ENCODE measurements around the gene MOB3B.
A peak's percentile ranks its signal among the peaks of the same experiment; 100 is the strongest.
"Not testable (repeated sequence)": the region's sequence is repeated elsewhere in the genome, so short reads cannot be mapped to it uniquely, and the experiment has no call there.

MOB3B gene

DNA sequence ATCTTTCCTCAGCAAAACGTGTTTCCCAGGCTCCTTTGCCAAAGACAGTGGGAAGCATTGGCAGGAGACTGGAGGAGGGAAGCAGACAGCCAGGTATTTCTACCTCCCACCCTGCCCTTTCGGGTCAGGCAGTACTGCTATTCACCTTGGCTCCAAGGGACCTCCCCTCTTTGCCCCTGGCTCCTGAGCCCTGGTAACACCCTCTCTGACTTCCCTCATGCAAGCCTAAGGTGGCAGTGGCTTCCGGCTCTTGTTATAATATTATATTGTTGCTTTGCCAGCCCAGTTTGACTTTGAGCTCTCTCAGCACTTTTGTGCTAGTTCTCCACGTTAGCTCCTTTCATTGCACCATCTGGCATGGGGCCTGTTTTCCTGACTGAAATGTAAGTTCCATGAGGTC is 87.2 kb downstream of the MOB3B start:
- DNase-seq: no peak

DNA sequence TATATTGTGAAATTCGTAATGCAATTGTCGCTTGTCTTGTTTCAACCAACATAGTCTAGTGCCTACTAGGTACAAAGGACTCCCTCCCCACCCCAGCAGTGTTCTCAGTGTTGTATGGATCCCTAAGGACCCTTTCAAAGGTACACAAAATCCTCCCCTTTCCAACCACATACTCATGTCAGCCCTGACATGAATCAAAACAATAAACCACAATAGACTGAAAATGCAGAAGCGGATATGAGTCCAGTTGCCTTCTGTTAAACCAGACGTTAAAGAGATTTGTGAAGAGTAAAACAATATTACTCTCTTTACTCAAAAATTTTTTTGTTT is 87.9 kb downstream of the MOB3B start:
- DNase-seq: peak in 1 of 3 experiments; percentile 6

DNA sequence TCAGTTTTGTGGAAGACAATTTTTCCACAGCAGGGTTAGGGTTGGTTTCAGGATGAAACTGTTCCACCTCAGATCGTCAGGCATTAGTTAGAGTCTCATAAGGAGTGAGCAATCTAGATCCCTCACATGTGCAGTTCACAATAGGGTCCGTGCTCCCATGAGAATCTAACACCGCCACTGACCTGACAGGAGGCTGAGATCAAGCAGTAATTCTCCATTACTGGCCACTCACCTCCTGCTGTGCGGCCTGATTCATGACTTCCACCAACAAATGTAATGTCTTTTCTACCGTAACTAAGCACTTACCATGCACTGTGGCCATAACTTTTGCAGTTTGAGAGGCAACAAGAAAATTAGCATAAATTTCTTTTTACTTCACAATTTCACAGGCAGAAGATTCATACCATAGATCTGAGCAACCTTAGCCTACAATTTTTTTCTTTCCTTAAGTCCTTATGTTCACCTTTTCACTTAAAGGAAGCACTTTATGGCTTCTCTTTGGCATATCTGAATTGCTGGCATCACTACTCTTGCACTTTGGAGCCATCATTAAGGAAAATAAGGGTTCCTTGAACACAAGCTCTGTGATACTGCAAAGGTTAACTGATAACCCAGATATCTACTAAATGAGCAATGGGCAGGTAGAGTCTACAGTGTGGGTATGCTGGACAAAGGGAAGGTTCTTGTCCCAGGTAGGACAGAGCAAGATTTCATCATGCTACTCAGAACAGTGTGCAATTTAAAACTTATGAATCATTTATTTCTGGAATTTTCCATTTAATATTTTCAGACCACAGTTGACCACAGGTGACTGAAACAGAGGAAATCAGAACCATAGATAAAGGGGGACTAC is 88.5 kb downstream of the MOB3B start:
- no peak for DNase-seq

DNA sequence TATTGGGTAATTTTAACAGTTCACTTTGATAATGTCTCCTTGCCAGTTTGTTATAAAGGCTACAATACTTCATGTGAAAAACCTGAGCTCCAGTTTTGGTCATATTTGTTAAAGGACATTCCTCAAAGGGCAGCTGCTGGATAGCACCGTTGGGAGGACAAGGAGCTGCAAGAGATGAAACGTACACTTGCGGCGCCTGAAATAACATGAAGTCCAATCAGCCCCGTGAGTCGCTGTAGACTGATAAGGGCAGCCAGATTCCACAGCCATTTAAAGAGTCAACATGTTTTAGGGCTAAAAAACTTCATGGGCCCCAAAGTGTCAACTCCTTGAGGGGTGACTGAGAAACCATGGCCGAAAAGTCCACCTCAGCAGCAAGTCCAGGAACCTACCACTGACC is 91.1 kb downstream of the MOB3B start:
- DNase-seq: no peak

DNA sequence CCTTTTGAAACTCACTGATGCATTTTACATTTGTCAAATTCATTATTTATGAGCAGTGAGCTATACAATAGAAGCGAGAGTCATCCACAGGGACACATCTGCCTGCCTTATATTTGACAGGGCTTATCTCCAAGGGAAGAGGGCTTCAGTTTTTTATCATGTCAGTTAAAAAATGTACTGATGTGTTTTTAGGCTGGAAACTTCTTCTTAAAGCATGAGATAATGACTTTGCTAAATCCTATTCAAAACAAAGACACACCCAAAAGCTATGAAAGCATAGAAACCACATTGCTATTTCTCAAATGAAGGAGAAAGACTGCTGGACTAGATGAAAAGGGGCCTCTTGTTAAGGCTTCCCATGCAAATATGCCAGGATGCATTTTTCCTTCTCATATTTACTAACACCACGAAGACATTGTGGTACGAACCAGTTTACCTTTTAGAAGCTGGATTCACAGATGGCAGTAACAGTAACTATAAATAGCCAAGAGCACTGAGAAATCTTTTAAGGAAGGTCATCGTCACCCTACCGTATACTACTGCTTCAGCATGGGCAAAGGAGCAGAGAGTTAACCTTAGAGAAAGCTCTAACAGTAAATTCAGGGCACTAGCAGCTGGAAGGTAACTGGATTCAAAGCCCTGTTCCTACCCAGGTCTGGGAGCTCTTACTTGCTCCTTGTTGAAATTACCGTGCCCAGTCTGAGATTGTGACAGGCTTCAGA is 91.8 kb downstream of the MOB3B start:
- peak in 2 of 3 experiments; percentile 9 to 82 for DNase-seq

DNA sequence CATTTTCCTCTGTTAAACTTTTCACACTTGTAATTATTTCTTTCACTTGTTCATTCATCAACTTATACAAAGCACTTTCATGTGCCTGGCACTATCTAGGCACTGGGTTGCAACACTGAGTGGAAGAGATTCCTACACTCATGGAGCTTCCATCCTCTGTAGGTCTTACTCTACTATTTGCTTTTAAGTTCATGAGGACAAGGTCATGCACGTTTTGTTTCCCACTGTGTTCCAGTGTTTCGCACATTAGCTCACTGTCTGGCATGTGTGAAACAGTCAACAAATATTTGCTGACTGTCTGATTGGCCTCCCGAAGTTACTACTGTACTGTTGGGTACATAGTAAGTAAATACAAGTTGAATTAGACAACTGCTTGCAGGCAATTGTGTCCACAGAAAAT is 93.4 kb downstream of the MOB3B start:
- peak in 2 of 3 experiments; percentile 15 to 74 for DNase-seq

DNA sequence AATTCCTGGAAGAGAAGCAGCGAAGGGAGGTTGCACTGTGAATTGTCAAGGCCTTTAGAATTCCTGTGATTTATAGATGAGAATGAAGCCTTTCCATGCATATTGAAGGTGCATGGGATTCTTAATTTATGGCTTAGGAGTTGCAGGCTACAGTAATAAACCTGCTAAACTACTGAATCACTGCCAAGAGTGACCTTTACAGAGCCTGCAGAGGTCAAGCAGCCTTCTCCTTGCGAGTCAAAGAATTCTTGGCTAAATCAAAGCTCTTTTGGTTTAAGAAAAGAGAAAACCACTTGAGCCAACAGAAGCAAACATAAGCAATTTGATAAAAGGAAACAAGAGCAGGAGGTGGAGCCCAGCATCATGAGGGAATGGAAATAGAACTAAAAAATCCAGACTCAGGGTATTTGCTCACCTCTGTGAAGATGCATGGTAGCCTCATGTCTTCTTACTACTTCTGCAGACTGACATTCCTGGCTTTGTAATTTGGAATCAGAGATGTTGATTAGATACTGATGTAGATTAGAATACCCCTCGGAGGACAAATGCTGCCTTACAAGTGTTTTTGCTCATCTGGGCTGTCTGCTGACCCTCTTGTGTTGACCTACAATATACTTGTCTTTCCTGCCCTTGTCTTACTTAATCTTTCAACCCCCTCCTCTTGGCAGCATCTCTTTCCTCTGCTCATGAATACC is 95.8 kb downstream of the MOB3B start:
- DNase-seq: no peak

DNA sequence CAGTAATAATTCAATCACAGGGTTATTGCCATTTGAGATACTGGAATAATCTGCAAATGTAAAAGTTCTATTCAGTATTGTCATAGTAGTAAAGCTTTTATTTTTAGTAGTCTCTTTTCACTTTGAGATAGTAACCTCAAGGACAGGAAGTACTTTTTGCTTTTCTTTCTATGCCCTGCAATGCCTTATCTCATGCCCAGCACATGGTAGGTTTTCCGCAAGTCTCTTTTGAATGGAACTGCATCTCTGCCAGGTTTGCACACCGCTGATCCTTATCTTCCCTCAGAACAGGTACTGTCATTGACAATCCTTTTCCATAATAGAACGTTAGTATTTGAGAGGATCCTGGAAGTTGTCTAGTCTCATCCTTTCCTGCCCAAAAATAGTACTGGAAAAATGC is 97.3 kb downstream of the MOB3B start:
- DNase-seq: no peak

DNA sequence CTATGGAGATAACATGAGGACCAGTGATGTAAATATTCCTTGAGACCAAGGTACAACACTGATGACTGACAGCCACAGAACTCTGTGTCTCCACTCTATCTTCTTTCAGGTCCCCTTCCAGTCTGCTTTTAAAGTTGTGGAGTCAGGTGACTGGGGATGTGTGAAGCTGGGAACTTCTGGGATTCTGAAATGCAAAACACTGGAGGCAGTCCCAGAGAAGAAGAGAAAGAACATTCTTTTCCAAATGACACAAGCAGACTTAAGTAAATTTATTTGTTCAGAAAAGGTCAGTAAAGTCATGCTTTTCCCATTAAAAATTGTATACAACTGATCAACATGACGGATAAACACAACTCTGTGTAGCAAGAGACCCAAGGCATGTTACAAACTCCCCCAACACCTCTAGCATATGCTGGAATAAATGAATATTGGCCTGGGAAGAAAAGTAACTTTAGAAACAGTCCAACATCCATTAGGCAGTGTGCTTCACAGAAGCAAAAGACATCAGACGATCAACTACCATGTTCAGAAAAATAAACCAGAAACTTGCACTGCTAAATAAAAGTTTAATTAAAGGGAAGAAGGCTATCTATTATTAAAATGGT is 98.0 kb downstream of the MOB3B start:
- no peak for DNase-seq

DNA sequence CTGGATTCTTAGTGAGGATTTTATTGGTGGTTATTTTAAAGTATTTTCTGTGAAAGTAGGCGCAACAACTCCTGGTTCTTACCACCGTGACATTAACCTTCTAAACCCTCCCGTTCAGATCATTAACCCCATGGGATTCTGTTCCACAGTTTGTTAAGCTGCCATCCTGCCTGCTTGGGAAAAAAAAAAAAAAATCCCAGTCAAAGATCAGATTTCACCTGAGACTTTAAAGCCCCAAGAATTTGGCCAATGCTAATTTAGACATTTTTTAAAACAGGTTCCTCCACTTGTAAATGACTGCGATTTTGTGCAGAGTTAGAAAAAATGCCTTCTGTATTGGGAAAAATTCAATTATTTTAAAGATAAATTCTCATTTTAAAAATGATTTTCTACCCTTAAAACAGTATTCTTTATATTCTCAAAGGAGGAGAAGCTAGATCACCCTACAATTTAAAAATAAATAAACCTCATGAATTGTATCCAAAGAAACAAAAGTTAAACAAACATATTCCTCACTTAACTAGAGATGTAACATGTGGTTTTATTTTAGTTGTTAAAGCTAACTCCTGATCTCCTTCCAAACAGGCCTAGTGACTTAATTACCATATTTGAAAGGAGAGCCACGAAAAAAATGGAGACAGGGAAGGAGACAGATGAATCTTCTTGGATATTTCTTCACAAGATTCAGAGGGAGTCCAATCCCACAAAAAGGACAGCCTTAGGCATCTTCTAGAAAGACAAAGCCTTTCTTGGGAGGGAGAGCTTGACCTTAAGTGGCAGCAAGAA is 98.7 kb downstream of the MOB3B start:
- no peak for DNase-seq

DNA sequence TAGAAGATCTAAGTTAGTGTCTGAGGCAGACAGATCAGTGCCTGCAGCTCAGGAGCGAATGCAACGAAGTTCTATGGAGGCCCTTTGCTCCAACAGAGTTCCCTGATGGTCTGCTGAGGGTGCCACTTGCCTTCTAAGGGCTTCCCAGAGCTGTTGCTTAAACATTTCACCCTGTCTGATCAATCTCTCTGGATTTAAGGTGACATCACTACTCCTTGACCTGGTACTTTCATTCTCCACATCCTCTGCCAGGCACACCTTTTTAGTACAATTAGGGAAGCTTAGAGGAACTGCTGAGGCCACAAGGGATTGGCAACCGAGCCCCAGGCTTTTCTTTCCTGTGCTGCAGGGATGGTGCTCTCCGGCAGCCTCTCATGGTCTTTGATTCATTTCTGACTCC is 99.7 kb downstream of the MOB3B start:
- DNase-seq: no peak

DNA sequence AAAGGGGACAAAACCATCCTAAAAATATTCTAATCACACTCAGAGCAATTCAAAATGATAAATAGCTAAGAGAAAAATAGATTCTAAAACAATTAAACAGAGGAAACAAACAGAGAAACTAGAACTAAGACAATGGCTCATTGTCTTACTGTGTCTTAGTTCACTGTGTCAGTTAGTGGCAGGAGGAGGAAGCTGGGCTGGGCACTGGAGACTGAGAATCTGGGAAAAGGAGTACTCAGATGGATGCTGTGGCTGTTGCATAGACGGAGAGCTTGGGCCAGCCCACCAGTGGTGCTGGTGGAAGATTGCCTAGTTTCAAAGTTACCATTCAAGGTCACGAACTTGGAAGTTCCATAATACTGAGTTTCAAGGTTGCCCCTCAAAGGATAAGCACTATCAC is 100.2 kb downstream of the MOB3B start:
- no peak for DNase-seq

DNA sequence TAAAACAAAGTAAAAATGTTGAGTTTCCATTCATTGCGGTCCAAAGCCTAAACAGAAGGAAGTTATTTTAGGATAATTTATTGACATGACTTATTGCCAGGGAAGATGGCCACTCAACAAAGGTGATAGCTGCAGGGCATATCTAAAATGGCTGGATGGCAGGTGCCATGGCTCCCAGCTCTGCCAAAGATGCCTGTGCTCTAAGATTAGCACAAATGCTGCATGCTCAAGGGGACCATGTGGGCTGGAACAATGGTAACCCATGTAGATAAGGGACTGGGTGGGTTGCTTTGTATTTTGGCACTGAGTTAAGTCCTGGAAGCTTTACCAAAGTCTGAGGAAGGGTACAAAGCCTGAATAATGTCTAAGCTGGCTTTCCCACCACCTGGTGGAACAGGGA is 101.1 kb downstream of the MOB3B start:
- DNase-seq: no peak

DNA sequence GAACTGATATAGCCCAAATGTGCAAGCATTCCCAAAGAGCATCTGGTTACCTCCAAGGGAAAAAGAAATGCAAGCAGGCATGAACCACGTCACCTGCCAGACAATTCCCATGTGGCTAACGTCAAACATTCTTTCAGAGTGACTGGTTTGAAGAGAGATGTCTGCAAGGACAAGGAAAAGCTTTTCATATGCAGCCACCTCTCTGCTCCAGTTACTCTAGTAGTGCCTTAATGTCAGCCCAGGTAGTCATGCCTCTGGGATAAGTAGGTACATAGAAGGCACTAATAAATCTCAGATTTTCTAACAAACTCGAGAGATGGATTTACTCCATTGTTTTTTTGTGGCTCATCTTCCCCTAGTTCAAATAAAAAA is 102.4 kb downstream of the MOB3B start:
- peak in 1 of 3 experiments; percentile 90 for DNase-seq

DNA sequence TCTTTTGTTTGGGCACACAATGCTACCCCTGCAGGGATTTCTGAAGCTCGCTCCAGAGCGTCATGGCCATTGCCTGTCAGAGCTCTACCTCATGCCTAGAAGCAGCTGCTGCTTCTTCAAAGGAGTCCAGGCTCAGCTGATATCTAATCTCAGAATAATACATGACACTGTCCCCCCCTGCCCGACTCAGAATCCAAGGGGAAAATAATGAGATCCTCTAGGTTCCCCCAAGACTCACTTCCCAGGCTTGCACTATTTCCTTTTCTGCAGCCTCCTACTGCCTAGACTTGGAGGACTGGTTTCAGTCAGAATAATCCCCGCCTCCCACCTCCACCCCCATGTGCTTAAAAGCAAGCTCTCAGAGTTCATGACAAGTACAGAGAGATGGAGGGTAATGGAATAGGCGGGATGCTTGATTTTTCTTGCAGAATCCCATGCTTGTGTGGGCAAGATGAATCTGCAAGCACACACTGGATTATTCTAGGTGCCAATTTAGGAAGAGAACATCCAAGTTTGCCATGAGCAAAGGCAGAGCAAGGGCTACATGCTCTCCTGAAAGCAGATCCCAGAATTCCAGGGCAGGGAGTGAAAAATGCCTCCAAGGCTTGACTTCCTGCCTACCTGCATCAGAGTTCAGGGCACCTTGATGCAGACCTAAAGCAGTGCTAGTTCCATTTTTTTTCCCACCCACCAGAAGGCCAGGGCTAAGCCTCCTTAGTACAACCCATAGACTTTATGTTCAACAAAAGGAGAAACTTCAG is 102.9 kb downstream of the MOB3B start:
- peak; percentile 4 to 50 (median 24) for DNase-seq

DNA sequence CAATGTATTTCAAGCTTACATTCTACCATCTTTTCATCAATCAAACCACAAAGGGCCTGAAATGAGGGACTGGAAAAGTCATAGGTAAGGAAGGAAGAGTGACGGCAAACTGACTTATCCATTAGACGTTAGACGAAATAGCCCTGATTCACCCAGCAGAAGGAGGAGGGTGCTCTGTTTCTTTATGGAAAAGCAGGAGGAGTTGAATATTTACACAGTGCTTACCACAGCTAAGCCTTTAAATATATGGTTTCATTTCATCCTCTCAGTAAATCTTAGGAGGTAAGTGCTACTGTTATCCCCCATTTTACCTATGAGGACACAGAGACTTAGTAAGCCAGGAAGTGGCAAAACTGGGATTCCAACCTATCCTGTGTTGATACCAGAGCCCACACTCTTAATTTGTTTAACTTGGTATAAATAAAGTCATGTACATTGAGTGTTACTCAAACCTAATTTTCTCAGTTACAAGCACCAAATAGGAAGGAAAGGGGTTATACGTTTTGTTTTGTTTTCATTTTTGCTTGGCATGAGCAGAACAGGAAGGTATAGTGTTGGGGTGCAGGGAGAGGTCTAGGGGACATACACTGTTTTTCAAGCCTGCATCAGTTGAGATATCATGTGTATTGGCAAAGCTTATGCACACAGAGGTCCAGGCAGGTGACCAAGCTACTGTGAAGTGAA is 103.6 kb downstream of the MOB3B start:
- peak in 1 of 3 experiments; percentile 20 for DNase-seq

DNA sequence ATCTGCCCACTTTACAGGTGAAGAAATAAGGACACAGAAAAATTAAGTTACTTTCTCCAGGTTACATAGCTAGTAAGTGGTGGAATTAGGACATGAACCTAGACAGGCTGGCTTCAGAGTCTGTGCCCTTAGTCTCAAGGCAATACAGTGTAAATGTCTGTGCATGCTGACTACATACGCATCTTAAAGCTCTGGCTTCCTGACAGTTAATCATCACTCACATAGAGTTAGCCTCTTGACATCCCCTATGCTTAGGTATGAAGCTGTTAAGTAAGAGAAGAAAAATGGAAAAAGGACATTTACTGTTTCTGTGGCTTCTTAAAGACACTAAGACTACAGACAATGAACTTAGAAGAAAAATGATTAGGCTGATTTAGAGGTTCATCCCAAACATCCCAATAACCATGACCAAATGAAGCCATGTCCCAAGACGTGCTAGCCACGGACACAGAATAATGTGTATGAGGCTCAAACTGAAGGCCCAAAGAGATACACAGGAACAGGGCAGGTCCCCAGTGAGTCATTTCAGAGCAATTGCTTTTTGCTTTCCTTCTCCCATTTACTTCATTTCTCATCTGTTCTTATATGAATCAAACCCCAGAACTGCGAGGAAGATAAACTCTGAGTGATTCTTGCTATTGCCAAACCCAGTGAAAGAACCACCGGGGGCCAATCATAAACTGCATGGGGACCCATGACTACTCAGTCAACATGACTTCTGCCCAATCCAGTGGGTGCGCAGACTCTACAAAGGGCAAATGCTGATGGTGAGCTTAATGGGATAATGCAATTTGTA is 105.5 kb downstream of the MOB3B start:
- DNase-seq: no peak

DNA sequence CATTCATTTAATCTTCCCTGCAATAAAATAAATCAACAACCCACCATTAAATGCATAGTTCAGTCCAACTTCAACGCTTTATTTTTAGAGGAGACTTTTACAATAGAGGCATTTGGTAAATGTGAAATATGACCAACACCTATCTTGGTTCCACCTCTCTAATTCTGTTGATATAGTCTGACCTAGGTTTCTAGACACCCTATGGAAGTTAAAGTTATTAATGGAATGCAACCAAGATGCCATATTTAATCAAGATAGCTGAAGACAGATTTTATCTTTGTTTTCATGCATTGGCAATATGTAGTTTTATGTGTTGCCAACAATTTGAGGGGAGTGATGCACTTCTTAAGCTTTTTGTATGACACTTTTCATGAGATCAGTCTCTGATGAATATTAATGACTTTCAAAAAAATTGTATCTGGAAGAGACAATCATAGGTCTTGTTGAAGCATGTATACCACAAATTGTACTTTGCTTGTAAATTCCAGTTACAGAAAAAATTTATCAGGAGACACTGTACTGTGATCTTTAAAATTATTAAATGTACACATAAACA is 107.3 kb downstream of the MOB3B start:
- DNase-seq: no peak

DNA sequence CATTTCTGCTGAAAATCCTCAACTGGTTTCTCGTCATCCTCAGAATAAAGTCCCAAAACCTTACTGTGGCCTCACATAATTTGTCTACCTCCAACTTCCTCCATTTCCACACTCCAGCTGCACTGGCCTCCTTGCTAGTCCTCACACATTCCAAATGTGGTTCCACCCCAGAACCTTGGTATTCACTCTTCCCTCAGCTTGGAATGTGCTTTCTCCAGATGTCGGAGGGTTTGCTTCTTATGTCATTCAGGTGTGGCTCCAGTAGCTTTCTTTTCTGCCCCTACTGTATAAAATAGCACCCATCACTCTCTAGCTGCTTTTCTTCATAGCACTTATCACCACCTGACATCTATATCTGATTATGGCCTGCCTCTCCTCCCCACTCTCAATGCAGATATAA is 108.0 kb downstream of the MOB3B start:
- DNase-seq: no peak

DNA sequence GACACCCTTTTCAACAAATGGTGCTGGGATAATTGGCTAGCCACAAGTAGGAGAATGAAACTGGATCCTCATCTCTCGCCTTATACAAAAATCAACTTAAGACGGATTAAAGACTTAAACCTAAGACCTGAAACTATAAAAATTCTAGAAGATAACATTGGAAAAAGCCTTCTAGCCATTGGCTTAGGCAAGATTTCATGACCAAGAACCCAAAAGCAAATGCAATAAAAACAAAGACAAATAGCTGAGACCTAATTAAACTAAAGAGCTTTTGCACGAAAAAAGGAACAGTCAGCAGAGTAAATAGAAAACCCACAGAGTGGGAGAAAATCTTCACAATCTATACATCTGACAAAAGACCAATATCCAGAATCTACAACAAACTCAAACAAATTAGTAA is 110.1 kb downstream of the MOB3B start:
- not testable (repeated sequence) for DNase-seq

Measured in NCI-H1417 (cell line).